Measurements from ENCODE around the gene PITPNB.
A peak's percentile ranks its signal among the peaks of the same experiment; 100 is the strongest.

The PITPNB gene

GRCh38 chr22:27832606-27833005 lies 86.5 kb downstream of the PITPNB start:
- DNase-seq (ENCODE audit: low spot score) = no peak

- no peak for DNase-seq (ENCODE audit: low spot score)
Observed at GRCh38 chr22:27829620-27830019, 89.4 kb downstream of the PITPNB start.

GRCh38 chr22:27827604-27828587 lies 91.2 kb downstream of the PITPNB start:
- DNase-seq (ENCODE audit: low spot score) = no peak

GRCh38 chr22:27825174-27825573 lies 93.9 kb downstream of the PITPNB start:
- DNase-seq (ENCODE audit: low spot score) = peak; percentile 10

- DNase-seq (ENCODE audit: low spot score) = no peak
Observed at GRCh38 chr22:27823221-27823620, 95.8 kb downstream of the PITPNB start.

- no peak for DNase-seq (ENCODE audit: low spot score)
Observed at GRCh38 chr22:27820896-27821866, 97.9 kb downstream of the PITPNB start.

GRCh38 chr22:27816552-27816951 lies 102.5 kb downstream of the PITPNB start:
- DNase-seq (ENCODE audit: low spot score) = no peak

- no peak for DNase-seq (ENCODE audit: low spot score)
Observed at GRCh38 chr22:27815826-27816530, 103.1 kb downstream of the PITPNB start.

GRCh38 chr22:27814993-27815392 lies 104.1 kb downstream of the PITPNB start:
- no peak for DNase-seq (ENCODE audit: low spot score)

GRCh38 chr22:27811778-27812177 lies 107.3 kb downstream of the PITPNB start:
- DNase-seq (ENCODE audit: low spot score) = no peak

GRCh38 chr22:27810609-27811151 lies 108.4 kb downstream of the PITPNB start:
- DNase-seq (ENCODE audit: low spot score) = no peak

GRCh38 chr22:27809700-27810608 lies 109.1 kb downstream of the PITPNB start:
- no peak for DNase-seq (ENCODE audit: low spot score)

- DNase-seq (ENCODE audit: low spot score) = no peak
Observed at GRCh38 chr22:27809226-27809603, 109.8 kb downstream of the PITPNB start.

- DNase-seq (ENCODE audit: low spot score) = no peak
Observed at GRCh38 chr22:27808451-27809225, 110.4 kb downstream of the PITPNB start.

GRCh38 chr22:27805841-27806240 lies 113.2 kb downstream of the PITPNB start:
- DNase-seq (ENCODE audit: low spot score) = no peak

GRCh38 chr22:27804470-27805297 lies 114.4 kb downstream of the PITPNB start:
- peak; percentile 37 for DNase-seq (ENCODE audit: low spot score)

GRCh38 chr22:27803841-27804415 lies 115.1 kb downstream of the PITPNB start:
- DNase-seq (ENCODE audit: low spot score) = no peak

GRCh38 chr22:27802346-27803073 lies 116.5 kb downstream of the PITPNB start:
- no peak for DNase-seq (ENCODE audit: low spot score)

Data from hematopoietic multipotent progenitor cell treated with erythropoietin and hydrocortisone succinate and interleukin-3 and kit ligand, for 15 days (in vitro differentiated cells).